Measurements from ENCODE around the gene GPR176.
A peak's percentile ranks its signal among the peaks of the same experiment; 100 is the strongest.

The GPR176 gene

GRCh38 chr15:39781967-39782302 is 138.1 kb downstream of the GPR176 start:
- 85 to 89% methylated on average over 2 of the region's 2 CpGs for WGBS, 2 experiments
- Histone ChIP-seq H3K4me1 (ENCODE audit: control insufficient read depth, insufficient read depth, low read length) (peaks cover 6% of the 10 kb centered on the region), H3K27ac (ENCODE audit: insufficient read depth, low read depth, low read length, poor library complexity, severe bottlenecking) (peak overlapping the region; percentile 53)

GRCh38 chr15:39781147-39781966 is 138.7 kb downstream of the GPR176 start:
- WGBS, 2 experiments = 91 to 99% methylated on average over 3 to 4 of the region's 4 CpGs
- Histone ChIP-seq H3K4me3 (ENCODE audit: insufficient read depth, low read depth, low read length) (no peak overlapping the region), H3K27ac (ENCODE audit: insufficient read depth, low read depth, low read length, poor library complexity, severe bottlenecking) (no peak overlapping the region), H3K27me3 (ENCODE audit: control insufficient read depth, insufficient read depth, low read length, poor library complexity, severe bottlenecking) (no peaks in the 10 kb centered on the region), H3K9me3 (ENCODE audit: control insufficient read depth, low read length) (no peaks in the 10 kb centered on the region), H3K36me3 (ENCODE audit: control insufficient read depth, insufficient read depth, low read length) (no peaks in the 10 kb centered on the region), H3K4me1 (ENCODE audit: control insufficient read depth, insufficient read depth, low read length) (peaks cover 6% of the 10 kb centered on the region)

More at GRCh38 chr15:39781967-39782302, 138.1 kb downstream of the GPR176 start:
- Histone ChIP-seq H3K4me3 (ENCODE audit: insufficient read depth, low read depth, low read length) (peak overlapping the region; percentile 80), H3K27me3 (ENCODE audit: control insufficient read depth, insufficient read depth, low read length, poor library complexity, severe bottlenecking) (no peaks in the 10 kb centered on the region), H3K9me3 (ENCODE audit: control insufficient read depth, low read length) (no peaks in the 10 kb centered on the region), H3K36me3 (ENCODE audit: control insufficient read depth, insufficient read depth, low read length) (no peaks in the 10 kb centered on the region)

- Histone ChIP-seq H3K4me3 (ENCODE audit: insufficient read depth, low read depth, low read length) (no peak overlapping the region), H3K27ac (ENCODE audit: insufficient read depth, low read depth, low read length, poor library complexity, severe bottlenecking) (peak overlapping the region; percentile 66), H3K27me3 (ENCODE audit: control insufficient read depth, insufficient read depth, low read length, poor library complexity, severe bottlenecking) (no peaks in the 10 kb centered on the region), H3K4me1 (ENCODE audit: control insufficient read depth, insufficient read depth, low read length) (peaks cover 6% of the 10 kb centered on the region), H3K9me3 (ENCODE audit: control insufficient read depth, low read length) (no peaks in the 10 kb centered on the region), H3K36me3 (ENCODE audit: control insufficient read depth, insufficient read depth, low read length) (no peaks in the 10 kb centered on the region)
- 75 to 85% methylated on average over 3 of the region's 3 CpGs for WGBS, 2 experiments
These were observed 142.0 kb downstream of the GPR176 start for GRCh38 chr15:39778021-39778420.

GRCh38 chr15:39777496-39777895 is 142.6 kb downstream of the GPR176 start:
- Histone ChIP-seq H3K4me3 (ENCODE audit: insufficient read depth, low read depth, low read length) (no peak overlapping the region), H3K27ac (ENCODE audit: insufficient read depth, low read depth, low read length, poor library complexity, severe bottlenecking) (peak overlapping the region; percentile 66), H3K36me3 (ENCODE audit: control insufficient read depth, insufficient read depth, low read length) (no peaks in the 10 kb centered on the region), H3K27me3 (ENCODE audit: control insufficient read depth, insufficient read depth, low read length, poor library complexity, severe bottlenecking) (no peaks in the 10 kb centered on the region), H3K4me1 (ENCODE audit: control insufficient read depth, insufficient read depth, low read length) (peaks cover 6% of the 10 kb centered on the region), H3K9me3 (ENCODE audit: control insufficient read depth, low read length) (no peaks in the 10 kb centered on the region)
- WGBS, 2 experiments = 78 to 88% methylated on average over 4 of the region's 4 CpGs

DNA sequence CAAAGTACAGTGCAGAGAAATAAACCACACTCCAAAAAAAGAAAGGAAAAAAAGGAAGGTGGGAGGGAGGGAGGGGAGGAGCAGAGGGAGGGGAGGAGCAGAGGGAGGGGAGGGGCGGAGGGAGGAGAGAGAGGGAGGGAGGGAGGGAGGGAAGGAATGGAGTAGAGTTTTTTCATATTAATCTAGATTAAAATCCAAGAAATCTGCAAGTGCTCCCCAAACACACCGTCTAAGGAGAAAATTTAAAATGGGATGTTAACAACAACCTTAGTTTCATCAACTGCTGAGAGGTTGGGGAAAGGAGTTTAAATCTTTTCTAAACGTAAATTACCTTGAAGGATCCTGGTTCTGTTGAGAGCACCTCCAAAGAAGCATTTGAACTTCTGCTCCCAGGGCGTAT is 144.0 kb downstream of the GPR176 start:
- Histone ChIP-seq H3K27ac (ENCODE audit: insufficient read depth, low read depth, low read length, poor library complexity, severe bottlenecking) (no peak overlapping the region), H3K4me1 (ENCODE audit: control insufficient read depth, insufficient read depth, low read length) (peaks cover 6% of the 10 kb centered on the region), H3K4me3 (ENCODE audit: insufficient read depth, low read depth, low read length) (no peak overlapping the region), H3K9me3 (ENCODE audit: control insufficient read depth, low read length) (no peaks in the 10 kb centered on the region), H3K27me3 (ENCODE audit: control insufficient read depth, insufficient read depth, low read length, poor library complexity, severe bottlenecking) (no peaks in the 10 kb centered on the region), H3K36me3 (ENCODE audit: control insufficient read depth, insufficient read depth, low read length) (no peaks in the 10 kb centered on the region)
- 87 to 99% methylated on average over 3 of the region's 4 CpGs for WGBS, 2 experiments

GRCh38 chr15:39774688-39775267 is 145.3 kb downstream of the GPR176 start:
- Histone ChIP-seq H3K4me3 (ENCODE audit: insufficient read depth, low read depth, low read length) (no peak overlapping the region), H3K27ac (ENCODE audit: insufficient read depth, low read depth, low read length, poor library complexity, severe bottlenecking) (no peak overlapping the region), H3K9me3 (ENCODE audit: control insufficient read depth, low read length) (no peaks in the 10 kb centered on the region), H3K36me3 (ENCODE audit: control insufficient read depth, insufficient read depth, low read length) (no peaks in the 10 kb centered on the region), H3K4me1 (ENCODE audit: control insufficient read depth, insufficient read depth, low read length) (peaks cover 6% of the 10 kb centered on the region), H3K27me3 (ENCODE audit: control insufficient read depth, insufficient read depth, low read length, poor library complexity, severe bottlenecking) (no peaks in the 10 kb centered on the region)
- 93 to 97% methylated on average over 3 of the region's 3 CpGs for WGBS, 2 experiments

- WGBS, 2 experiments = 88 to 89% methylated on average over 8 of the region's 8 CpGs
- Histone ChIP-seq H3K4me3 (ENCODE audit: insufficient read depth, low read depth, low read length) (no peak overlapping the region), H3K9me3 (ENCODE audit: control insufficient read depth, low read length) (no peaks in the 10 kb centered on the region), H3K36me3 (ENCODE audit: control insufficient read depth, insufficient read depth, low read length) (no peaks in the 10 kb centered on the region), H3K27ac (ENCODE audit: insufficient read depth, low read depth, low read length, poor library complexity, severe bottlenecking) (no peak overlapping the region), H3K4me1 (ENCODE audit: control insufficient read depth, insufficient read depth, low read length) (no peaks in the 10 kb centered on the region), H3K27me3 (ENCODE audit: control insufficient read depth, insufficient read depth, low read length, poor library complexity, severe bottlenecking) (no peaks in the 10 kb centered on the region)
These were observed 149.0 kb downstream of the GPR176 start for GRCh38 chr15:39770748-39771689.

- Histone ChIP-seq H3K36me3 (ENCODE audit: control insufficient read depth, insufficient read depth, low read length) (no peaks in the 10 kb centered on the region), H3K4me1 (ENCODE audit: control insufficient read depth, insufficient read depth, low read length) (no peaks in the 10 kb centered on the region), H3K4me3 (ENCODE audit: insufficient read depth, low read depth, low read length) (no peak overlapping the region), H3K27me3 (ENCODE audit: control insufficient read depth, insufficient read depth, low read length, poor library complexity, severe bottlenecking) (no peaks in the 10 kb centered on the region), H3K9me3 (ENCODE audit: control insufficient read depth, low read length) (no peaks in the 10 kb centered on the region), H3K27ac (ENCODE audit: insufficient read depth, low read depth, low read length, poor library complexity, severe bottlenecking) (no peak overlapping the region)
- WGBS, 2 experiments = 94% methylated on average over 5 of the region's 5 CpGs
These were observed 152.1 kb downstream of the GPR176 start for GRCh38 chr15:39767921-39768320.

DNA sequence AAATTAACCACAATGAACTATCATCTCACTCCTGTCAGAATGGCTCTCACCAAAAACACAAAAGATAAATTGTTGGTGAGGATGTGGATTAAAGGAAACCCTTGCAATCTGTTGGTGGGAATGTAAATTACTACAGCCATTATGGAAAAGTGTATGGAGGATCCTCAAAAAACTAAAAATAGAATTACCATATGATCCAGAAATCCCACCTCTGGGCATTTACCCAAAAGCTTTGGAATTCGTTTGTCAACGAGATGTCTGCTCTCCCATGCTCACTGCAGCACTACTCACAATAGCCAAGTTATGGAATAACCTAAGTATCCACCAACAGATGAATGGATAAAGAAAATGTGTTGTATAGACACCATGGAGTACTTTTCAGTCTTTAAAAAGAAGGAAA is 159.1 kb downstream of the GPR176 start:
- 83 to 100% methylated on average over 2 of the region's 2 CpGs for WGBS, 2 experiments
- no peaks in the 10 kb centered on the region for H3K9me3 ChIP-seq (ENCODE audit: control insufficient read depth, low read length)
- no peak overlapping the region for H3K4me3 ChIP-seq (ENCODE audit: insufficient read depth, low read depth, low read length)
- no peaks in the 10 kb centered on the region for H3K36me3 ChIP-seq (ENCODE audit: control insufficient read depth, insufficient read depth, low read length)
- no peaks in the 10 kb centered on the region for H3K27me3 ChIP-seq (ENCODE audit: control insufficient read depth, insufficient read depth, low read length, poor library complexity, severe bottlenecking)
- no peaks in the 10 kb centered on the region for H3K4me1 ChIP-seq (ENCODE audit: control insufficient read depth, insufficient read depth, low read length)
- H3K27ac ChIP-seq (ENCODE audit: insufficient read depth, low read depth, low read length, poor library complexity, severe bottlenecking) = no peak overlapping the region
